Left forelimb (tissue), 1 donor: Measurements from ENCODE around the gene DCAF12.
"Not testable (repeated sequence)": the region's sequence is repeated elsewhere in the genome, so short reads cannot be mapped to it uniquely, and the experiment has no call there.

Experiments
- DNase-seq: peaks from one replicate; pipeline ENCODE4 v3.0.0-alpha.2; 2018; ENCODE audit warnings: low spot score

DCAF12 gene

DNA sequence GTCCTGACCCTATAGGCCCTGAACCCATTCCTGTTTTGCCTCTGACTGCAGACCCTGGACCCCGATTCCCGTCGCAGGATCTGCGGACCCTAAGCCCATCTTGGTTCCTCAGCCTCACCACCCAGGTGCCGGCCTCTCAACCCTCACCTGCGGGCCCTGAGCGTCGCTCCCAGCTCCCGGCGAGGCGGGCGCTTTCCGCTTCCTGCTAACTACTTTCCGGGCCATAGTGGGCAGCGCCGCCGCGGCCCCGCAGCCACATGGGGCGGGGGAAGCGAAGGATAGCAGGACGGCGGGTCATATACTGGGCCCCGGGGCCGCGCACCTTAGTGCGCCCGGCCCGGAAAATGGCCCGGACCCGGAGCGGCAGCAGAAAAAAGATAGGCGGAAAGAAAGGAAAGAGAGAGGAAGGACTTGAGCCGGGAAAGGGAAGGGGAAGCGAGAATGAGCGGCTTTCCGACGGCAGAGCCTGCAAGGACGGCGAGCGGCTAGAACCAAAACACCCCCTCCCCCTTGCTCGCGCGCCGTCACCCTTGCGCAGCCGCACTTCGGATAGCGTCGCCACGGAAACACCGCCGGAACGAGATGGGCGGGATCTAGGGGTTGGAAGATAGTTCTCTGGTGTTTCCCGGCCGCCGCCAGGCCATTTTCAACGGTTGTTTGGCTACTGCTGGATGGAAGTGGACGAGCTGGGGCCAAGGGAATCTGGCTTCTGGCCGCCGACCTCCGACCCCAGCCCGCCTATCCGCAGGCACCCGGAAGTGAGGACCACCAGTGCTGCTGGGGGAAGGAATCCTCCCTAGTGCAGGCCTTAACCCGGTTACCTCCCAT, at the start of gene DCAF12:
Gene DCAF12, minus strand, starts transcription at position 492 of the 828 bp plus-strand sequence. Its CDS starts 267 bp downstream, at position 225.
- DNase-seq: peak; percentile 96

DNA sequence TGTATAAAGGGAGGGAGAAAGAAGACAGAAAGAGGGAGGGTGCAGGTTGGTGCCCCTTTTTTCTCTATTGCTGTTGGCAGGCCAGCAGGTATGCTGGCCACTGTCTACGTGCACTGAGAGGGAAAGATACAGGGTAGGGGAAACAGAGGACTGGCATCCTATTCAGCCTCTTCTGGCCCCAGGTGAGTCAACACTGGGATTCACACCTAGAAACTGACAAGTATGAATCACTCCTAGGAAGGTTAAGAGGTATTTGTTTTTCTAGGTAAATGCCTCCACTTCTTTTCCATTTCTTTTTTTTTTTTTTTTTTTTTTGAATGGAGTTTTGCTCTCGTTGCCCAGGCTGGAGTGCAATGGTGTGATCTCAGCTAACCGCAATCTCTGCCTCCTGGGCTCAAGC, 49.6 kb upstream of the DCAF12 start:
- no peak for DNase-seq

DNA sequence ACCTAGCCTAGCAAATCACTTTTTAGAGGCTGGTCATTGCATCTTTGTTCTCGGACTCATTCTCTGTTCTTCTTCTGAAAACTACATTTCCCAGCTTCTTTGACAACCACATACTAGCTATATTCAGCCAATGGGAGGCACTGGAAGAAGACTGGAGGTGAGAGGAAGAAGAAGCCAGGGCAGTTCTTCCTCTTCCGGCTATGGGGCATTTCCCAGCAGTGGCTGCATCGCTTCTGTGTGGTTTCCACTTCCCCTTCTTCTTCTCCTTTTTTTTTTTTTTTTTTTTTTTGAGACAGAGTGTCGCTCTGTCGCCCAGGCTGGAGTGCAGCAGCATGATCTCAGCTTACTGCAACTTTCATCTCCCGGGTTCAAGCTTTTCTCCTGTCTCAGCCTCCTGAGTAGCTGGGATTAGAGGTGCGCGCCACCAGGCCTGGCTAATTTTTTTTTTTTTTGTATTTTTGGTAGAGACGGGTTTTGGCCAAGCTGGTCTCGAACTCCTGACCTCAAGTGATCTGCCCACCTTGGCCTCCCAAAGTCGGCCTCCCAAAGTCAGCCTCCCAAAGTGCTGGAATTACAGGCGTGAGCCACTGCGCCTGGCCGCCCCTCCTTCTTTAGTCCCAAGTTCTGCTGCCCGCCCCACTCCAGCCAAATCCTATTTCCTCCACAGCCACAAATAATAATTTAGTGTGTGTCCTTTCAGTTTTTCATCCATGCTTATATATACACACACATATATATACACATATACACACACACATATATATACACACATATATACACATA, 45.4 kb upstream of the DCAF12 start:
- DNase-seq: no peak

- no peak for DNase-seq
These were observed 43.9 kb upstream of the DCAF12 start for GRCh38 chr9:34170237-34170991.

GRCh38 chr9:34169125-34169524, 42.6 kb upstream of the DCAF12 start:
- no peak for DNase-seq

- no peak for DNase-seq
These were observed 36.9 kb upstream of the DCAF12 start for GRCh38 chr9:34163434-34163833.

DNA sequence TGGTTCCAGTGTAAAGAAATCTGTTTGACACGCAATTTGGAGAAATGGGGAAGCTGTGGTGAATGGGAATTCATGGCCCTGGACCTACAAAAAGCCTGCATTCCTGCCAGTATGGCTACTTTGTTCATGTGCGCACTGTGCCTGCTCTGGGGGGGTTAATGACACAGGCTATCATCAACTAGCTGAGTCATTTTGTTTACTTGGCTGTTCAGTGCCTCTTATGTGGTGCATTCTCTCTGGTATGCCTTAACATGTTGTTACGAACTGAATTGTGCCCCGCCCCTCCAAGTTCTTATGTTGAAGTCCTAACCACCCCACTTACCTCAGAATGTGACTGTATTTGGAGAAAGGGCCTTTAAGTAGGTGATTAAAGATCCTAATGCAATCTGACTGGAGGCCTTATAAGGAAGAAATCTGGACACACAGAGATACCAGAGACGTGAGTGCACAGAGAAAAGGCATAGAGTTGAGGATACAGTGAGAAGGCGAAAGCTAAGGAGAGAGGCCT, 31.9 kb upstream of the DCAF12 start:
- DNase-seq: no peak

- no peak for DNase-seq
These were observed 31.4 kb upstream of the DCAF12 start for GRCh38 chr9:34157898-34158297.

GRCh38 chr9:34157318-34157717, 30.8 kb upstream of the DCAF12 start:
- DNase-seq: no peak

DNA sequence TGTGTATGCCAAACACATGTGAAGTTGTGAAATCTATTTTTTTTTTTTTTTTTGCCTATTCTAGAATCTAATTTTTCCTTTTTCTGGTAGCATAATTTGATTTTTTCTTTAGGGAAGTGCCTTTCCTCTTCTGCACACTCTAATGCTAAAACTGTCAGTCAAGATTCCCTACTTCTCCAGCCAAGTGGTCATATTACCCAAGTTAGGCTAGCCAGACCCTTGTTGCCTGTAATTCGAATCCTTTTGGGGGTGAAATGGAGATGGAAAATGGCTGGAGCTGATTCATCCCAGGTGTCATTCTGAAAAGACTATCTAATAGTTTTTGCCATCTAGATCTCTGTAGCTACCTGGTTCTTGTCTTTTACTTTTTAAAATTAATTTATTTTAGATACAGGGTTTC, 27.6 kb upstream of the DCAF12 start:
- DNase-seq: no peak

DNA sequence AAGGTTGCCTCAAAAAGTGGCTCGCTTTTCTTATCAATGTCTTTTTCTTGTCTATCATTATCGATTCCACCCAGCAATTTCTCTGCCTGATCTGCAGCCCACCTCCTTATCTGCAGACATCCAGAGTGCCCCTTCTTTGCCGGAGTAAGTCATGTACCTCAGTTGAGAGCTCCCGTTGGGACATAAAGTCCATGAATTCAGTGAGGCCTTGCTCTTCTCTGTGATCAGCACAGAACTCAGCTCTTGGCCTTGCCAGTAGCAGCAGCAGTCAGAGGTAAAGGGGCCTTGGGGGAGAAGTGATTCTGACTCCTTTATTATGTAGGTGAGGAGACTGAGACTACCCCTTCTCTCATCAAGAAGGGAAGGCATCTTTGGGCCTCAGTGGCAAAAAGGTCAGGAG, 24.9 kb upstream of the DCAF12 start:
- DNase-seq: no peak

GRCh38 chr9:34145165-34145564, 18.7 kb upstream of the DCAF12 start:
- DNase-seq: no peak

DNA sequence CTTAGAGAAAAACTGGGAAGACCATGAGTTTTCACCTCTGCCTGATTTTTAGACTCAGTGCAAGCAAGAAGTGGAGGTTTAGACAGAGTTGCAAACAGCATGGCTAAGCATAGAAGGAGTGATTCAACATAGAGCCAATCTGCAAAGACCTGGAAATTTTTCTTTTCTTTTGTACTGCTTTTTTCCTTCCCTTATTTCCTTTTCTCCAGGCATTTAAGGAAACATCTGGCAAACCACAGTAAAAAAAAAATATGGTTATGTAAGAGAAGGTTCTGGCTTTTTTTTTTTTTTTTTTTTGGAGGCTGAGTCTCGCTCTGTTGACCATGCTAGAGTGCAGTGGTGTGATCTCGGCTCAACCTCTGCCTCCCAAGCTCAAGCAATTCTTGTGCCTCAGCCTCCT, 16.6 kb upstream of the DCAF12 start:
- no peak for DNase-seq

DNA sequence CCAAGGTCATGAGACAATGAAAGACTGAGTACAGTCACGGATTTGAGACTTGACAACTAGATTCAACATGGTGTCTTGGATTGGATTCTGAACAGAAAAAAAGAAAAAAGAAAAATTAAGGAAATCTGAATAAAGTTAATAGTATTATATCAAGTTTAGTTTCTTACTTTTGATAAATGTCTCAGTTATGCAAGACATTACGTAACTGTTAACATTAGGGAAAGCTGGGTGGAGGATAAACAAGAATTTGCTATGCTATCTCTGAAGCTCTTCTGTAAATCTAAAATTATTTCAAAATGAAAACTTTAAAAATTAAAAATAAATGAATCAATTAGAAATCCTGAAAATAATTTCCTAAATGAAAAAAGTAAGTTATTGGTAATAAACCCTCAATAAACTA, 14.4 kb upstream of the DCAF12 start:
- DNase-seq: no peak

DNA sequence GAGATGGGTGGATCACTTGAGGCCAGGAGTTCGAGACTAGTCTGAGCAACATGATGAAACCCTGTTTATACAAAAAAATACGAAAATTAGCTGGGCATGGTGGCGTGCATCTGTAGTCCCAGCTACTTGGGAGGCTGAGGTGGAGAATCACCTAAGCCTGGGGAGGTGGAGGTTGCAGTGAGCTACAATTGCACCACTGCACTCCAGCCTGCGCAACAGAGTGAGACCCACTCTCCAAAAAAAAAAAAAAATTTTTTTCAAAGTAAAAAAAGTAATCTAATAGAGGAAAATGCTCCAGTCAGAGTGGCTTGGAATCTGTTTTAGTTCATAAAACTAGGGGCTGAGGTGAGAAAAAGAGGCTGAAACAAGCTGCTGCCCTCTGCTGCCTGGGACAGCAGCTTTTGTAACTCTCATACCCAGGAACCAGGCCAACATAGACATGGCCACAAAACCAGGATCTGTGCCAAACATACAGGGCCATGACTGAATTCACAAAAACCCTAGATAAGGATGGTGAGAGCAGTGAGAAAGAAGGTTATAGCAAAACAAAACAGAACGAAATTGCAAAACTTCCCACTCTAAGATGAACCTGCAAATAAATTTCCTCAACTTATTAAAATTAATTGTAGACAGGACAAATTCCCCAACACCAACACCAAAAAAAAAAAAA, 13.1 kb upstream of the DCAF12 start:
- DNase-seq: no peak

DNA sequence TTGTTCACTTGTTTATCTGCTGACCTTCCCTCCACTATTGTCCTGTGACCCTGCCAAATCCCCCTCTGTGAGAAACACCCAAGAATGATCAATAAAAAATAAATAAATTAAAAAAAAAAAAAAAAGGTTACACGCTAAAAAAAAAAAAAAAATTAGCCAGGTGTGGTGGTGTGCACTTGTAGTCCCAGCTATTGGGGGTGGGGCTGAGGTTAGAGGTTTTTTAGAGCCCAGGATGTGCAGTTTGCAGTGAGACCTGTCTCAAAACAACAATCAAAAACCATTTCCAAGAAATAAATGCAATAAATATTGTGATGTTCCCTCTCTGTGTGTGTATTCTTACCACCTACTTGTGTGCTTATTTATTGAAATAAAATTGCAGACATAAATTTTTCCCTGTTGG, 12.1 kb upstream of the DCAF12 start:
- not testable (repeated sequence) for DNase-seq

- DNase-seq: no peak
These were observed 8.0 kb upstream of the DCAF12 start for GRCh38 chr9:34134521-34134920.

GRCh38 chr9:34133436-34133949, 7.0 kb upstream of the DCAF12 start:
- no peak for DNase-seq

GRCh38 chr9:34131571-34131970, 5.1 kb upstream of the DCAF12 start:
- DNase-seq: no peak

GRCh38 chr9:34127035-34127948, 794 bp upstream of the DCAF12 start:
- no peak for DNase-seq
